ENCODE results near the gene ATG5. TPM values are rescaled to one million over a fixed set of nuclear protein-coding genes. Genes with fewer than 3 reads are reported as not detected.

ATG5 gene
- polyA plus RNA-seq (2012; ENCODE audit: insufficient read length, low read depth): 16.6 TPM

GRCh38 chr6:106325336-106326178 lies at the start of gene ATG5:
Gene ATG5, minus strand, starts transcription at chr6:106325760. Its CDS starts 9,552 bp downstream, at chr6:106316208.
- peak; percentile 86 for TF ChIP-seq FOXP2 (optimal IDR thresholded peaks at IDR 0.05; ENCODE audit: borderline replicate concordance, extremely low read depth, extremely low read length, insufficient read depth)
- TF ChIP-seq SIN3A (IDR thresholded peaks at IDR 0.05; ENCODE audit: borderline replicate concordance, insufficient read depth, low read length): no peak
- TF ChIP-seq TAF1 (IDR thresholded peaks at IDR 0.05; ENCODE audit: borderline replicate concordance, insufficient read depth, low read length): peak; percentile 83; the same call in 1 of the 2 replicates
- peak in 1 of 2 experiments; percentile 61; a peak in 1 of 4 replicates for TF ChIP-seq REST (IDR thresholded peaks at IDR 0.05; ENCODE audit: insufficient read depth in 1 of 2, low read depth in 2 of 2, low read length in 2 of 2)
- peak; percentile 86 for TF ChIP-seq POLR2AphosphoS5 (IDR thresholded peaks at IDR 0.05; ENCODE audit: low read depth, low read length)

- no peak for TF ChIP-seq POLR2AphosphoS5 (IDR thresholded peaks at IDR 0.05; ENCODE audit: low read depth, low read length)
- TF ChIP-seq FOXP2 (optimal IDR thresholded peaks at IDR 0.05; ENCODE audit: borderline replicate concordance, extremely low read depth, extremely low read length, insufficient read depth): no peak
- no peak for TF ChIP-seq SIN3A (IDR thresholded peaks at IDR 0.05; ENCODE audit: borderline replicate concordance, insufficient read depth, low read length)
- no peak for TF ChIP-seq TAF1 (IDR thresholded peaks at IDR 0.05; ENCODE audit: borderline replicate concordance, insufficient read depth, low read length)
- TF ChIP-seq REST (IDR thresholded peaks at IDR 0.05; ENCODE audit: insufficient read depth in 1 of 2, low read depth in 2 of 2, low read length in 2 of 2): no peak
Measured at GRCh38 chr6:106373502-106374239, 48.1 kb upstream of the ATG5 start.

GRCh38 chr6:106372838-106373501 lies 47.4 kb upstream of the ATG5 start:
- TF ChIP-seq FOXP2 (optimal IDR thresholded peaks at IDR 0.05; ENCODE audit: borderline replicate concordance, extremely low read depth, extremely low read length, insufficient read depth) (no peak), POLR2AphosphoS5 (IDR thresholded peaks at IDR 0.05; ENCODE audit: low read depth, low read length) (no peak), SIN3A (IDR thresholded peaks at IDR 0.05; ENCODE audit: borderline replicate concordance, insufficient read depth, low read length) (no peak), REST (IDR thresholded peaks at IDR 0.05; ENCODE audit: insufficient read depth in 1 of 2, low read depth in 2 of 2, low read length in 2 of 2) (no peak), TAF1 (IDR thresholded peaks at IDR 0.05; ENCODE audit: borderline replicate concordance, insufficient read depth, low read length) (no peak)

- no peak for TF ChIP-seq TAF1 (IDR thresholded peaks at IDR 0.05; ENCODE audit: borderline replicate concordance, insufficient read depth, low read length)
Measured at GRCh38 chr6:106370639-106371038, 45.1 kb upstream of the ATG5 start.

- no peak for TF ChIP-seq SIN3A (IDR thresholded peaks at IDR 0.05; ENCODE audit: borderline replicate concordance, insufficient read depth, low read length)
- no peak for TF ChIP-seq REST (IDR thresholded peaks at IDR 0.05; ENCODE audit: insufficient read depth in 1 of 2, low read depth in 2 of 2, low read length in 2 of 2)
- no peak for TF ChIP-seq FOXP2 (optimal IDR thresholded peaks at IDR 0.05; ENCODE audit: borderline replicate concordance, extremely low read depth, extremely low read length, insufficient read depth)
- no peak for TF ChIP-seq TAF1 (IDR thresholded peaks at IDR 0.05; ENCODE audit: borderline replicate concordance, insufficient read depth, low read length)
- TF ChIP-seq POLR2AphosphoS5 (IDR thresholded peaks at IDR 0.05; ENCODE audit: low read depth, low read length): no peak
Measured at GRCh38 chr6:106369739-106370138, 44.2 kb upstream of the ATG5 start.
